ENCODE data around the gene CACNA1B.

CACNA1B gene

GRCh38 chr9:137984005-137984404 is 106.4 kb downstream of the CACNA1B start:
- in situ Hi-C loops (cut with MboI; ENCODE audit: low sequenced_read_pairs, unreplicated experiment), result no loop called here
- peak; percentile 3 for DNase-seq (ENCODE audit: low spot score)
- TF ChIP-seq CTCF (IDR thresholded peaks at IDR 0.05; ENCODE audit: borderline replicate concordance, control extremely low read depth, extremely low read depth, insufficient read depth, missing control alignments), result no peak

- in situ Hi-C loops (cut with MboI; ENCODE audit: low sequenced_read_pairs, unreplicated experiment), result no loop called here
- no peak for TF ChIP-seq CTCF (IDR thresholded peaks at IDR 0.05; ENCODE audit: borderline replicate concordance, control extremely low read depth, extremely low read depth, insufficient read depth, missing control alignments)
- DNase-seq (ENCODE audit: low spot score), result peak; percentile 7
Measured at GRCh38 chr9:137984520-137985257, 107.1 kb downstream of the CACNA1B start.

GRCh38 chr9:137985637-137986071 is 108.1 kb downstream of the CACNA1B start:
- in situ Hi-C loops (cut with MboI; ENCODE audit: low sequenced_read_pairs, unreplicated experiment), result no loop called here
- DNase-seq (ENCODE audit: low spot score), result no peak

GRCh38 chr9:137986268-137987099 is 108.9 kb downstream of the CACNA1B start:
- in situ Hi-C loops (cut with MboI; ENCODE audit: low sequenced_read_pairs, unreplicated experiment), result no loop called here
- DNase-seq (ENCODE audit: low spot score), result no peak
- no peak for TF ChIP-seq CTCF (IDR thresholded peaks at IDR 0.05; ENCODE audit: borderline replicate concordance, control extremely low read depth, extremely low read depth, insufficient read depth, missing control alignments)

More at GRCh38 chr9:137985637-137986071, 108.1 kb downstream of the CACNA1B start:
- no peak for TF ChIP-seq CTCF (IDR thresholded peaks at IDR 0.05; ENCODE audit: borderline replicate concordance, control extremely low read depth, extremely low read depth, insufficient read depth, missing control alignments)

- no peak for DNase-seq (ENCODE audit: low spot score)
- in situ Hi-C loops (cut with MboI; ENCODE audit: low sequenced_read_pairs, unreplicated experiment), result no loop called here
- no peak for TF ChIP-seq CTCF (IDR thresholded peaks at IDR 0.05; ENCODE audit: borderline replicate concordance, control extremely low read depth, extremely low read depth, insufficient read depth, missing control alignments)
Measured at GRCh38 chr9:137987244-137988030, 109.9 kb downstream of the CACNA1B start.

GRCh38 chr9:137988051-137988450 is 110.5 kb downstream of the CACNA1B start:
- no peak for TF ChIP-seq CTCF (IDR thresholded peaks at IDR 0.05; ENCODE audit: borderline replicate concordance, control extremely low read depth, extremely low read depth, insufficient read depth, missing control alignments)
- in situ Hi-C loops (cut with MboI; ENCODE audit: low sequenced_read_pairs, unreplicated experiment), result no loop called here

More at GRCh38 chr9:137988051-137988450, 110.5 kb downstream of the CACNA1B start:
- DNase-seq (ENCODE audit: low spot score), result no peak
